ENCODE results near the gene DVL3. TPM values are rescaled to one million over a fixed set of nuclear protein-coding genes. Genes with fewer than 3 reads are reported as not detected.

Gene DVL3
- polyA plus RNA-seq, 1 donor (not counting 4 experiments of a cell fraction or from before 2014, with no cell fraction given): 18.5 TPM

- FAIRE-seq: no peak
- Histone ChIP-seq H2AFZ (ENCODE audit: control insufficient read depth, low read length) (no peak overlapping the region), H3K4me1 (ENCODE audit: control insufficient read depth, extremely low read depth, insufficient read depth, low read length) (peaks cover 33% of the 10 kb centered on the region), H3K36me3 (ENCODE audit: control insufficient read depth in 2 of 2, extremely low read depth in 1 of 2, insufficient read depth in 2 of 2, low read length in 2 of 2) (peaks cover 25 to 34% of the 10 kb centered on the region in 2 experiments), H3K9me3 (ENCODE audit: control insufficient read depth, low read depth, low read length) (no peaks in the 10 kb centered on the region), H3K4me3 (ENCODE audit: control insufficient read depth in 2 of 3, extremely low read depth in 1 of 3, insufficient read depth in 2 of 3, low read depth in 1 of 3, low read length in 3 of 3) (no peak overlapping the region), H3K9ac (ENCODE audit: control insufficient read depth, extremely low read depth, insufficient read depth, low read length) (no peak overlapping the region), H3K9me1 (ENCODE audit: control insufficient read depth, extremely low read depth, insufficient read depth, low read length) (no peaks in the 10 kb centered on the region), H3K4me2 (ENCODE audit: control insufficient read depth, extremely low read depth, insufficient read depth, low read depth, low read length) (no peak overlapping the region), H3K79me2 (ENCODE audit: control insufficient read depth, insufficient read depth, low read length) (peaks cover 36% of the 10 kb centered on the region), H3K27ac (ENCODE audit: control insufficient read depth, insufficient read depth, low read length) (no peak overlapping the region), H3K27me3 (ENCODE audit: control insufficient read depth, extremely low read depth, insufficient read depth, low read length) (no peaks in the 10 kb centered on the region), H4K20me1 (ENCODE audit: control insufficient read depth, extremely low read depth, insufficient read depth, low read length) (no peaks in the 10 kb centered on the region)
- no peak for DNase-seq (ENCODE audit: low read depth, low spot score)
- TF ChIP-seq CTCF (optimal IDR thresholded peaks at IDR 0.05 in 1 of 3, IDR thresholded peaks at IDR 0.05 in 1 of 3, conservative IDR thresholded peaks at IDR 0.05 in 1 of 3; ENCODE audit: extremely low read depth in 1 of 3, insufficient read depth in 2 of 3, low read length in 3 of 3): no peak
- TF ChIP-seq EZH2 (IDR thresholded peaks at IDR 0.05; ENCODE audit: low read length): no peak
- dilution Hi-C loops (cut with MboI; ENCODE audit: extremely low pct_ligation_motif_present, low sequenced_read_pairs): no loop called here
Observed at GRCh38 chr3:184173374-184173722, 18.2 kb downstream of the DVL3 start.

DNA sequence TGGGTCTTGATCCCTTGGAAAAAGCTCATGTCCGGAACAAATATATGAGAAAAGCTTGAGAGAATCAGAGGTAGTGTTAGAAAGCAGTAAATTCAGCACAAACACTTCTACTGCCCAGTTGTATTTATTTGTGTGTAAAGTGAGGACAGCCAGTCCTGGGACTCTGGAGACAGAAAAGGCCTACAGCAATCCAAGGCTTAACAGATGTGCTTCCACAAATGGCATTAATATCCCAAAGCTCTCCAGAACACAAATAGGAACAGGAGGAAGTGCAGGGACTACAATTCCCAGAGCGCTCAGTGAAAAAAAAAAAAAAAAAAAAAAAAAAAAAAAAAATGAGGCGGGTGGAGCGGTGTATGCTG is 19.1 kb downstream of the DVL3 start:
- H3K27ac ChIP-seq (ENCODE audit: control insufficient read depth, insufficient read depth, low read length): no peak overlapping the region
- no peak overlapping the region for H3K9ac ChIP-seq (ENCODE audit: control insufficient read depth, extremely low read depth, insufficient read depth, low read length)

More for the DNA sequence above, 19.1 kb downstream of the DVL3 start:
- Histone ChIP-seq H3K36me3 (ENCODE audit: control insufficient read depth in 2 of 2, extremely low read depth in 1 of 2, insufficient read depth in 2 of 2, low read length in 2 of 2) (peaks cover 31 to 40% of the 10 kb centered on the region in 2 experiments), H2AFZ (ENCODE audit: control insufficient read depth, low read length) (no peak overlapping the region), H3K27me3 (ENCODE audit: control insufficient read depth, extremely low read depth, insufficient read depth, low read length) (no peaks in the 10 kb centered on the region), H3K9me1 (ENCODE audit: control insufficient read depth, extremely low read depth, insufficient read depth, low read length) (no peaks in the 10 kb centered on the region), H3K9me3 (ENCODE audit: control insufficient read depth, low read depth, low read length) (no peaks in the 10 kb centered on the region), H3K4me2 (ENCODE audit: control insufficient read depth, extremely low read depth, insufficient read depth, low read depth, low read length) (peak overlapping the region; percentile 0), H3K4me3 (ENCODE audit: control insufficient read depth in 2 of 3, extremely low read depth in 1 of 3, insufficient read depth in 2 of 3, low read depth in 1 of 3, low read length in 3 of 3) (no peak overlapping the region), H4K20me1 (ENCODE audit: control insufficient read depth, extremely low read depth, insufficient read depth, low read length) (no peaks in the 10 kb centered on the region), H3K4me1 (ENCODE audit: control insufficient read depth, extremely low read depth, insufficient read depth, low read length) (peaks cover 29% of the 10 kb centered on the region), H3K79me2 (ENCODE audit: control insufficient read depth, insufficient read depth, low read length) (peaks cover 44% of the 10 kb centered on the region)
- dilution Hi-C loops (cut with MboI; ENCODE audit: extremely low pct_ligation_motif_present, low sequenced_read_pairs): no loop called here
- FAIRE-seq (no peak), DNase-seq (ENCODE audit: low read depth, low spot score) (no peak)
- TF ChIP-seq CTCF (optimal IDR thresholded peaks at IDR 0.05 in 1 of 3, IDR thresholded peaks at IDR 0.05 in 1 of 3, conservative IDR thresholded peaks at IDR 0.05 in 1 of 3; ENCODE audit: extremely low read depth in 1 of 3, insufficient read depth in 2 of 3, low read length in 3 of 3) (no peak), EZH2 (IDR thresholded peaks at IDR 0.05; ENCODE audit: low read length) (no peak)
